Stimulated activated CD4-positive, alpha-beta T cell treated with anti-CD3 and anti-CD28 coated beads, Interleukin-12 subunit alpha, Interleukin-12 subunit beta, amount 100 ng/mL, for 48 hours (primary cell): Measurements from ENCODE around the gene S100PBP.

Experiments used
- DNase-seq, 3 donors: peaks; one replicate each; pipeline ENCODE4 v3.0.0-alpha.2; 2020; ENCODE audit warnings: low read depth in 2 of 3, low spot score in 1 of 3

The S100PBP gene

DNA sequence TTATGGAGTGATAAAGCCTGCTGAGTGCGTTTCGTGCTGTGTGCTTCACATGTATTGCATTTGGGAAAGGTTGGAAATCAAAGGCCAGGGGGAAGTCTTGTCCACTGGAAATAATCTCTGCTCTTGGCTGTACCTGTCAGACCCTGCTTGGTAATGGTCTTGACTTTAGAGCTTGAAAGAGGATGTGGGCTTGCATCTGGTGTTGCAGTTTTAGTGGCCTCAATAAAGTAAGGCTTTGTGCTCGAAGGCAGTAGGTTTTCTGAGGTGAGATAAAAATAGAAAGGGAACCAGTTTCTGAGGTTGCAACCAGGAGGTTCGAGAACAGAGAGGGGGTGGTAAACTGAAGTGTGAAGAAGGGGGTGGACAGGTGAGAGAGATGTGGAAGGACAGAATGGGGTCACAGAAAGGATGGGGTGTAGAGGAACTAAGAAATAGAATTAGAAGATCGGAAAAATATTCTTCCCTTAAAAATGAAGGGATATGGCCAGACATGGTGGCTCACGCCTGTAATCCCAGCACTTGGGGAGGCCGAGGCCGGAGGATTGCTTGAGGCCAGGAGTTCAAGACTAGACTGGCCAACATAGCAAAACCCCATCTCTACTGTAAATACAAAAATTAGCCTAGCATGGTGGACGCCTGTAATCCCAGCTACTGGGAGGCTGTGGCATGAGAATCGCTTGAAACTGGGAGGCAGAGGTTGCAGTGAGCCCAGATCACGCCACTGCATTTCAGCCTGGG, 1.5 kb downstream of the S100PBP start:
- peak in 1 of 3 donors; percentile 8 for DNase-seq

- no peak for DNase-seq
Observed at GRCh38 chr1:32825181-32825580, 7.7 kb downstream of the S100PBP start.

DNA sequence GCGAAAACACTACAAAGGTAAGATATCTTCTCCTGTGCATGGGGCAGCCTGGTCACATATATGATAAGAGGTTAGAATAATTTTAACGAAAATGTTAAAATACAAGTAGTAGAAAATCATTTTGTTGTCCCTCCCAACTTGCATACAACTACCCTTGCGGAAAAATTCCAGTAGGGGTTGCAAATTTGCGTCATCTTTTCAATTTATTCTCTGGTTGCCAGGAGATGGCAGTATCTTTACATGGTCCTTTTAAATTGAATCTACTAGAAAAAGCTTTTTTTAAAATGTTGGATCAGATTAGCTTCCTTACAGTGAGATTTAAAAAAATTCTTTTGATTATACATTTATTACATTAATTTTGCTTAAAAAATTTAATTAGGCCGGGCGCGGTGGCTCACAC, 10.9 kb downstream of the S100PBP start:
- no peak for DNase-seq

DNA sequence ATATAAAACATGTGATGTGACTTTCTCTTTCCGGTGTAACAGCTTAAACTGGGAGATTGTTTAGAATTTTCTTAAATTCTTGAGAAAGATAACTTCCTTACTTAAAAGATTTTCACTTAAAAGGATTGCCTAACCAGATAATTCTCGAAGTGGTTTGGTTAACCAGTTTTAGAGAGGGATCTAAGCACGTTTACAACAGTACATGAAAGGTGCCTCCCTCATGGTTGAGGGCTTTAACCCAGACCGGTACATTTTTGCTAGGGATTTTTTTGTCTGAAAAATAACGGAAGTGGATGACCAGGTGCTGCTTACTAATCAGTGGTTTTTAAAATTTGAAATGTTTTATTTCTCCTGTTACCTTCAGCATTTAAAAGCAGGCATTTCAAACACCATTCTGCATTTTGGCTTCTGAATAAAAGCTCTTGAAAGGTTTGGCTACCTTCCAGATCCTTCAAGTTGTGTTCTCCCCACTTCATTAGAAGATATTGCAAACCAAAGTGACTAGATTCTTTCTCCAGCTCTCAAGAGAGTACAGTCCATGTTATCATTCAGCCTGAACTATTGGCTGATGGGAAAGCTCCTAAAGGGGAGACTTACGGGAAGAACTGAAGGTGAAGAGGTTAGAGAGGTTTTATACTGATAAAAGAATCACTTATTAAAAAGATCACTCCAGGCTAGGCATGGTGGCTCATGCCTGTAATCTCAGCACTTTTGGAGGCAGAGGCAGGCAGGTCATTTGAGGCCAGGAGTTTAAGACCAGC, 12.8 kb downstream of the S100PBP start:
- no peak for DNase-seq

DNA sequence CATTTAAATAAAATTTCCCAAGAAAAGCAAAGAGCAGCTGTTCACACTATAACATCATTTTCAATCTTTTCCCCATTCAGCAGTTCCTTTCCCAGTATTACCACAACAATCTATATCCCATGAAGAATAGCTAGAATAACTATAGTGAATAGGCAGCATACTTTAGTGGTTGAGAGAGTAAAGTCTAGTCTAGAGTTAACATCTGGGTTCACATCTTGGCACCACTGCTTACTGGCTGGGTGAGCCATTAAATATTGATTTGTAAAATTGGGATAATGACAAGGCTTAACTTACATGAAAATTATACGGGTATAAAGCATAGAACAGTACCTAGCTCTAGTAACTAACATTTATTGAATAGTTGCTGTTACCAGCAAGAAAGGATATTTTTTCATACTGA, 14.4 kb downstream of the S100PBP start:
- no peak for DNase-seq

DNA sequence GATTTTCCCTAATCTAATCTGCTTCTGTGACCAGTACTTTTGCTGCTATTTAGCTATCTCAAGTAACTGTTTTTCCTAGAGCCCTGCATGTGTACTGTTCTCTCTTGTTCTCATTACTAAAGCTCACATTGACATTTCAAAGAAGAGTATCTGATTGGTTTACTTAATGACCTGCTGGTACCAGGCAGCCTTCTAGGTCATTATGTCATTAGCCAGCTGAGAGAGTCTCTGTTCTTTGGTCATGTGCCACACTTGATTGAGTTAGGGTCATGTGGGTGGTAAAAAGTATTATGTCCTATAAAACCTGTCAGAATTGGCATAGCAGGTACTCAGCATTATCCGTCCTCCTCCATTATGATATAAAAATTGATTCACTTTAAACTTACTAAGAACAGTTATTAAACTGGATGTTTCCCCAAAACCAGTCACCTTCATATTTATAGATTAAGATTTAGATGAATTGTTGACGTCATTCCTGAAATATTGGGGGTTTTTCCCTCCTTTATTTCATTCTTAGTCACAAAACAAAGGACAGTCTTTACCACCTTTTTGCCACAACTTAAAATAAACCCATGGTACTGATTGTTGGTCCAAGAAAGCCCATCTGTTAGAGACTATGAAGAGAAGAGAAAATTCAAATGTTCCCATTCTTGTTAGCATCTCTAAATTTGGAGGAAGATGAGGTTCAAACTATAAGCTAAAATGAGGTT, 31.1 kb downstream of the S100PBP start:
- no peak for DNase-seq

- no peak for DNase-seq
Observed at GRCh38 chr1:32855861-32856617, 38.6 kb downstream of the S100PBP start.

DNA sequence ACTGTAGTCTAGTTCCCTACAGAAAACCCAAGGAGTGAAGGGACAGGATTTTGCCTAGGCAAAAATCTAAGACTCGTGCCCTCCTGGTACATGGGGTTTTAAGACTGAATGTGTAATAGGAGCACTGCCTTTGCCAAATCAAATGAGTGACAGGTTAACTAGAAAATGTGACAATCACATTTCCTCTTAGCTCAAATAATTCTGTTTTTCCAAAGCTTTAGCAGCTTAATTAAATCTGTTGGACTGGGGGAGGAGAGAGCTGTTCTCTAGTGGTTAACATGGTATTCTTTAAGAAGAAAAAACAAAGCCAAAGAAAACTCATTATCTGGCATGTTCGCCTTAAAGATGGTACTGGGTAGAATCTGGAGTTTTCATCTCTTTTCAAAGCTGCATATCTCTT, 40.7 kb downstream of the S100PBP start:
- no peak for DNase-seq

- no peak for DNase-seq
Observed at GRCh38 chr1:32858791-32859190, 41.3 kb downstream of the S100PBP start.

- DNase-seq: no peak
Observed at GRCh38 chr1:32859915-32860314, 42.5 kb downstream of the S100PBP start.

GRCh38 chr1:32860566-32860965, 43.1 kb downstream of the S100PBP start:
- DNase-seq: no peak

DNA sequence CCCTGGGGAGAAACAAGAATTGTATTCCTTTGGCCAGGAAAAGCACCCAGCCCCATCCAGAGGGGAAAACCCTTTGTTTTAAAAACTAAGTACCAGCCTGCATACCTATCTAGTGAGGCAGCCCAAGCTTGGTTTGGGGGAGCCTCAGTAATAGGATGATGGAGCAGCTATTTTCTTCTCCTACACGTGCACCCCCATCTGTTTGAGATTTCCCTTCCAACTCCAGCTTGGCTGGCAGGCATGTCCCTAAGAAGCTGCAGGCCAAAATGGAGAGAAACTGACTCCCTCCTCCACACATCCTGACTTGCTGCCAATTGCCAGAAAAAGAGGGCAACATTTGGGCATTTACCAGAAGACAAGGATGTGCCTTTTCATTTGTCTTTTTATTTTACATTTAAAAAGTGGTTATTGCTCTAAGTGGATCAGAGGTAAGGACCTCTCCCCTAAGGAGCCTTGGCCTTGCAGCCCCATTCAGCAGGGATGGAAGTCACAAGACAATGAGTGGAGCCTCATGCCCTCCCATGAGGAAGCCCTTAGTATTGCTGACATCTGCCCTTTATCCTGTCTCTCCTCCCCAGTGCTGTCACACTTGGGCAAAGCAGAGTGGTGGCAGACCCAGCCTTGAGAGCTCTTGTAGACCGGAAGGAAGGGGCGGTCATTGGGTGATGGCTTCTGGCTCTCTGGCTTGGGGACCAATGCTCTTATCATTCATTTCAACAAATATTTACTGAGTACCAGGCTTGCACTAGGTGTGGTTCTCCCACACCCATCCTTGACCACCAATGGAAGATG, 44.6 kb downstream of the S100PBP start:
- DNase-seq: no peak

GRCh38 chr1:32863218-32863880, 45.9 kb downstream of the S100PBP start:
- DNase-seq: no peak

GRCh38 chr1:32863881-32864245, 46.4 kb downstream of the S100PBP start:
- no peak for DNase-seq

- DNase-seq: no peak
Observed at GRCh38 chr1:32864375-32865019, 47.0 kb downstream of the S100PBP start.

GRCh38 chr1:32865639-32866405, 48.4 kb downstream of the S100PBP start:
- DNase-seq: no peak

GRCh38 chr1:32867151-32867550, 49.7 kb downstream of the S100PBP start:
- no peak for DNase-seq

DNA sequence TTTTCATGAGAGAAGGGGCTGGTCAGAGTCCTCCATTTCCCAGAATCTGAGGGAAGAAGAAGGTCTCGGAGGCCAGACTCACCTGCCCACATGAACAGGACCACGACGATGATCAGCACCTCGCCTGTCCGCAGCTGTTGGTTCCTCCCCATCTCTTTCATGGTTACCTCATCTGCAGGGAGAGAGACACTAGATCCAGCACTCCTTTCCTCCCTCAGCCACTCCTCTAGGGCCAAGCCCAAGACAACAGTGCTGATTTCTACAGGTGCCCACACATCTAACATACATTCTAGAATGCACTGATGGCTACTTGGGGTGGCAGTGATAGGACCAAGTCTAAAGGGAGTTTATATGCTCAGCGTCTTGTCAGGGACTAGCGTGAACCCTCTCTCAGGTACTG, 50.2 kb downstream of the S100PBP start:
- no peak for DNase-seq

DNA sequence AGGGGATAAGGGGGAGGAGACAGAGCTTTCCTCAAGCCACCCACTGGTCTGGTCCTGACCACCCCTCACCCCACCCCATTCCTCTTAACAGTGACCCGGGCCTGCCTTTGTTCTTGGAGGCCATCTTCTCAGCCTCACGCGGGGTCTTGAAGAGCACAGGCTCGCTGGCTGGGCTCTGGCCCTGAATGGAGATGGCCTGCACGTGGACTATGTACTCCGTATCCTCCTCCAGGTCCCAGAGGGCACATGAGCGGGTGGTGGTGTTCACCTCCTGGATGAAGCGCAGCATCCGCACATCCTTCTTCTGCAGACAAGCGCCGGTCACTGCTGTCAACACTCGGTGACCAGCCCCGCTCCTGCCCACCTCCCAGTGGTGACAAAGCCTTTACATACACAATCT, 50.6 kb downstream of the S100PBP start:
- DNase-seq: no peak
